Liver (tissue), 9 donors: ENCODE data around the gene CHN2. TPM values are rescaled to one million over a fixed set of nuclear protein-coding genes. Genes with fewer than 3 reads are reported as not detected.

Source experiments
- DNase-seq: peaks from one replicate; pipeline ENCODE4 v3.0.0-alpha.2; 2017; ENCODE audit warnings: low spot score
- H3K27ac ChIP-seq, 2 donors: one replicate each; pipeline ENCODE4 v1.7.0; 2013; ENCODE audit warnings: inconsistent platforms in 2 of 2, low read length in 2 of 2, control low read depth in 1 of 2, low read depth in 1 of 2, mild to moderate bottlenecking in 1 of 2
- H3K27me3 ChIP-seq, 4 donors: one replicate each; pipeline versions ENCODE4 v1.6.1 to v1.7.0; 2013; ENCODE audit warnings: low read length in 3 of 4, inconsistent platforms in 1 of 4, mild to moderate bottlenecking in 1 of 4, moderate library complexity in 1 of 4; ENCODE audit not compliant: control insufficient read depth in 4 of 4, insufficient read depth in 4 of 4
- H3K36me3 ChIP-seq, 4 donors: one replicate each; pipeline versions ENCODE4 v1.6.1 to v1.7.0; 2013; ENCODE audit warnings: low read length in 3 of 4, mild to moderate bottlenecking in 3 of 4, low read depth in 1 of 4, moderate library complexity in 1 of 4; ENCODE audit not compliant: control insufficient read depth in 4 of 4, insufficient read depth in 3 of 4
- H3K4me1 ChIP-seq, 4 donors: one replicate each; pipeline versions ENCODE4 v1.6.1 to v1.7.0; 2013; ENCODE audit warnings: low read length in 3 of 4, mild to moderate bottlenecking in 3 of 4, moderate library complexity in 1 of 4; ENCODE audit not compliant: control insufficient read depth in 4 of 4, insufficient read depth in 4 of 4
- H3K4me3 ChIP-seq, 3 donors: one replicate each; pipeline versions ENCODE4 v1.6.1 to v1.7.0; 2013; ENCODE audit warnings: low read length in 3 of 3, control low read depth in 1 of 3, low read depth in 1 of 3, mild to moderate bottlenecking in 1 of 3
- H3K9ac ChIP-seq, 2 donors: one replicate each; pipeline ENCODE4 v1.7.0; 2013; ENCODE audit warnings: low read length in 2 of 2, mild to moderate bottlenecking in 2 of 2, moderate library complexity in 2 of 2, control low read depth in 1 of 2, low read depth in 1 of 2
- H3K9me3 ChIP-seq, 4 donors: one replicate each; pipeline versions ENCODE4 v1.6.1 to v1.7.0; 2013; ENCODE audit warnings: low read length in 3 of 4; ENCODE audit not compliant: control insufficient read depth in 4 of 4
- EGR1 ChIP-seq, 2 donors: IDR thresholded peaks; 2 replicates each; pipeline ENCODE4 v1.6.1; 2016 to 2018; ENCODE audit warnings: antibody characterized with exemption in 2 of 2, low read depth in 2 of 2
- FOXA1 ChIP-seq: IDR thresholded peaks from 2 replicates; pipeline ENCODE4 v1.6.1; 2016; ENCODE audit warnings: antibody characterized with exemption
- FOXA2 ChIP-seq: IDR thresholded peaks from 2 replicates; pipeline ENCODE4 v1.6.1; 2016; ENCODE audit warnings: antibody characterized with exemption
- GABPA ChIP-seq, 2 donors: IDR thresholded peaks in 1 of 2; conservative IDR thresholded peaks in 1 of 2; 2 replicates each; pipeline ENCODE4 v1.6.1; 2016; ENCODE audit warnings: antibody characterized with exemption in 2 of 2, mild to moderate bottlenecking in 1 of 2, moderate library complexity in 1 of 2
- HNF4A ChIP-seq, 2 donors: conservative IDR thresholded peaks; 2 replicates each; pipeline ENCODE4 v1.6.1; 2016; ENCODE audit warnings: antibody characterized with exemption in 2 of 2, mild to moderate bottlenecking in 2 of 2
- HNF4G ChIP-seq: IDR thresholded peaks from 2 replicates; pipeline ENCODE4 v1.6.1; 2016; ENCODE audit warnings: antibody characterized with exemption
- JUND ChIP-seq, 2 donors: IDR thresholded peaks; 2 replicates each; pipeline ENCODE4 v1.6.1; 2016; ENCODE audit warnings: antibody characterized with exemption in 2 of 2
- NR2F2 ChIP-seq: IDR thresholded peaks from 2 replicates; pipeline ENCODE4 v1.6.1; 2016; ENCODE audit warnings: antibody characterized with exemption
- RAD21 ChIP-seq, 2 donors: IDR thresholded peaks; 2 replicates each; pipeline ENCODE4 v1.6.1; 2016; ENCODE audit warnings: antibody characterized with exemption in 2 of 2, mild to moderate bottlenecking in 2 of 2
- RXRA ChIP-seq, 2 donors: IDR thresholded peaks; 2 replicates each; pipeline ENCODE4 v1.6.1; 2017 to 2018; ENCODE audit warnings: antibody characterized with exemption in 2 of 2, mild to moderate bottlenecking in 1 of 2
- SP1 ChIP-seq: IDR thresholded peaks from 2 replicates; pipeline ENCODE4 v1.6.1; 2018; ENCODE audit warnings: antibody characterized with exemption, mild to moderate bottlenecking
- TAF1 ChIP-seq: conservative IDR thresholded peaks from 2 replicates; pipeline ENCODE4 v1.6.1; 2016; ENCODE audit warnings: antibody characterized with exemption, mild to moderate bottlenecking
- YY1 ChIP-seq: IDR thresholded peaks from 2 replicates; pipeline ENCODE4 v1.6.1; 2016; ENCODE audit warnings: antibody characterized with exemption, mild to moderate bottlenecking
- WGBS: extraction: QIAGEN DNeasy Blood & Tissue Kit; methylation state at CpG from one replicate; pipeline ENCODE4 v1.1.7; 2013; 5-methylcytosine and 5-hydroxymethylcytosine counted together
- polyA plus RNA-seq, 2 donors: library from polyadenylated mRNA; stranded (reverse) in 1 of 2; unstranded in 1 of 2; fragments of 200-250 nt in 1 of 2; fragments of >200 nt in 1 of 2; fragmentation: Nextera tagmentation in 1 of 2; extraction: Ambion mirVana in 1 of 2; gene quantifications; one replicate each; pipeline versions ENCODE4 v1.2.1 to v1.2.3, GENCODE V29; 2013 to 2015
- total RNA-seq, 2 donors: library from RNA; depleted of rRNA; stranded (reverse); fragments of >200 nt; gene quantifications; one replicate each; pipeline ENCODE4 v1.2.3, GENCODE V29; 2014
- TF ChIP-seq, protein P1 (sequence below): fragments of 150-350 bp; IDR thresholded peaks from 2 replicates; pipeline ENCODE4 v1.5.1; 2017; ENCODE audit warnings: improper control_type of control experiment, low read depth, low read length; ENCODE audit not compliant: missing input control
- TF ChIP-seq, protein P2 (sequence below): IDR thresholded peaks from 2 replicates; pipeline ENCODE4 v1.6.1; 2016; ENCODE audit warnings: antibody characterized with exemption
- TF ChIP-seq, protein P3 (sequence below): IDR thresholded peaks from 2 replicates; pipeline ENCODE4 v1.6.1; 2016; ENCODE audit warnings: antibody characterized with exemption
- TF ChIP-seq, protein P4 (sequence below): IDR thresholded peaks from 2 replicates; pipeline ENCODE4 v1.6.1; 2016; ENCODE audit warnings: antibody characterized with exemption, mild to moderate bottlenecking
- TF ChIP-seq, protein P5 (sequence below): IDR thresholded peaks from 2 replicates; pipeline ENCODE4 v1.6.1; 2016; ENCODE audit warnings: antibody characterized with exemption
- donor health status: healthy.
- donor health status: healthy.
- donor health status: healthy.
- donor health status: healthy.
- donor health status: healthy.

Gene CHN2
- total and polyA plus RNA-seq, 4 donors = 8.3 to 25.4 (median 17.8) TPM

DNA sequence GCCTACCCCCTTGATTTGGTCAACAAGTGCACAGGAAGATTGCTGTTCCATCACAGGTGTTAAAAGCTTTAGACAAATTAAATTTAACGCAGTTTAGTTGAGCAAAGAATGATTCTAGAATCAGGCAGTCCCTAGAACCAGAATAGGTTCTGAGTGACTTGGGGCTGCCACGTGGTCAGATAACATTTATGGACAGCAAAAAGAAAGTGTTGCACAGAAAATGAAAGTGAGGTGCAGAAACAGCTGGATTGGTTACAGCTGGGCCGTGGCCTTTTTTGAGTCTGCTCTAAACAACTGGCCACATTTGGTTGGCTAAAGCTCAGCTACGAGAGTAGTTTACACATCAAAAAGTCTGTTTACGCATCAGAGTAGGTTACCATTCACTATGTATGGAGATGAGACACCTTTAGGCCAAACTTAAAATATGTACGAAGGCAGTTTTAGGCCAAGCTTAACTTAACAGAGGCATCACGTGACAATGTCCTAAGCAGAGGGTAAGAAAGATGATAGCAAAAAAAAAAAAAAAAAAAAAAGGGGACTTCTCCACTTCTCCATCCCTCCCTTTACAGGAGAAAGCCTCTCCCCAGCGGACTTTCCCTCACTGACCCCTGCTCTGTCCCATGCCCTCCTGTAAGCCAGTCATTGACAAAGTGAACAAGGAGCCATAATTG is 235.8 kb downstream of the CHN2 start:
- H3K9ac ChIP-seq = no peak overlapping the region
- H3K4me1 ChIP-seq = no peaks in the 10 kb centered on the region
- no peak overlapping the region for H3K4me3 ChIP-seq
- no peaks in the 10 kb centered on the region for H3K9me3 ChIP-seq
- WGBS = 89% methylated on average over 8 of the region's 8 CpGs
- TF ChIP-seq HNF4G (no peak), SP1 (no peak), YY1 (no peak), EGR1 (IDR thresholded peaks at IDR 0.05; ENCODE audit: low read depth in 2 of 2) (no peak), HNF4A (conservative IDR thresholded peaks at IDR 0.05) (no peak), TAF1 (no peak), GABPA (IDR thresholded peaks at IDR 0.05 in 1 of 2, conservative IDR thresholded peaks at IDR 0.05 in 1 of 2) (no peak), FOXA1 (no peak), RAD21 (IDR thresholded peaks at IDR 0.05) (no peak), JUND (IDR thresholded peaks at IDR 0.05) (no peak), RXRA (IDR thresholded peaks at IDR 0.05) (no peak), FOXA2 (no peak)
- TF ChIP-seq, protein P1, sequence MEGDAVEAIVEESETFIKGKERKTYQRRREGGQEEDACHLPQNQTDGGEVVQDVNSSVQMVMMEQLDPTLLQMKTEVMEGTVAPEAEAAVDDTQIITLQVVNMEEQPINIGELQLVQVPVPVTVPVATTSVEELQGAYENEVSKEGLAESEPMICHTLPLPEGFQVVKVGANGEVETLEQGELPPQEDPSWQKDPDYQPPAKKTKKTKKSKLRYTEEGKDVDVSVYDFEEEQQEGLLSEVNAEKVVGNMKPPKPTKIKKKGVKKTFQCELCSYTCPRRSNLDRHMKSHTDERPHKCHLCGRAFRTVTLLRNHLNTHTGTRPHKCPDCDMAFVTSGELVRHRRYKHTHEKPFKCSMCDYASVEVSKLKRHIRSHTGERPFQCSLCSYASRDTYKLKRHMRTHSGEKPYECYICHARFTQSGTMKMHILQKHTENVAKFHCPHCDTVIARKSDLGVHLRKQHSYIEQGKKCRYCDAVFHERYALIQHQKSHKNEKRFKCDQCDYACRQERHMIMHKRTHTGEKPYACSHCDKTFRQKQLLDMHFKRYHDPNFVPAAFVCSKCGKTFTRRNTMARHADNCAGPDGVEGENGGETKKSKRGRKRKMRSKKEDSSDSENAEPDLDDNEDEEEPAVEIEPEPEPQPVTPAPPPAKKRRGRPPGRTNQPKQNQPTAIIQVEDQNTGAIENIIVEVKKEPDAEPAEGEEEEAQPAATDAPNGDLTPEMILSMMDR = no peak
- TF ChIP-seq, protein P2, sequence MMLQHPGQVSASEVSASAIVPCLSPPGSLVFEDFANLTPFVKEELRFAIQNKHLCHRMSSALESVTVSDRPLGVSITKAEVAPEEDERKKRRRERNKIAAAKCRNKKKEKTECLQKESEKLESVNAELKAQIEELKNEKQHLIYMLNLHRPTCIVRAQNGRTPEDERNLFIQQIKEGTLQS = no peak
- TF ChIP-seq, protein P3, sequence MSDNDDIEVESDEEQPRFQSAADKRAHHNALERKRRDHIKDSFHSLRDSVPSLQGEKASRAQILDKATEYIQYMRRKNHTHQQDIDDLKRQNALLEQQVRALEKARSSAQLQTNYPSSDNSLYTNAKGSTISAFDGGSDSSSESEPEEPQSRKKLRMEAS = no peak
- TF ChIP-seq, protein P4, sequence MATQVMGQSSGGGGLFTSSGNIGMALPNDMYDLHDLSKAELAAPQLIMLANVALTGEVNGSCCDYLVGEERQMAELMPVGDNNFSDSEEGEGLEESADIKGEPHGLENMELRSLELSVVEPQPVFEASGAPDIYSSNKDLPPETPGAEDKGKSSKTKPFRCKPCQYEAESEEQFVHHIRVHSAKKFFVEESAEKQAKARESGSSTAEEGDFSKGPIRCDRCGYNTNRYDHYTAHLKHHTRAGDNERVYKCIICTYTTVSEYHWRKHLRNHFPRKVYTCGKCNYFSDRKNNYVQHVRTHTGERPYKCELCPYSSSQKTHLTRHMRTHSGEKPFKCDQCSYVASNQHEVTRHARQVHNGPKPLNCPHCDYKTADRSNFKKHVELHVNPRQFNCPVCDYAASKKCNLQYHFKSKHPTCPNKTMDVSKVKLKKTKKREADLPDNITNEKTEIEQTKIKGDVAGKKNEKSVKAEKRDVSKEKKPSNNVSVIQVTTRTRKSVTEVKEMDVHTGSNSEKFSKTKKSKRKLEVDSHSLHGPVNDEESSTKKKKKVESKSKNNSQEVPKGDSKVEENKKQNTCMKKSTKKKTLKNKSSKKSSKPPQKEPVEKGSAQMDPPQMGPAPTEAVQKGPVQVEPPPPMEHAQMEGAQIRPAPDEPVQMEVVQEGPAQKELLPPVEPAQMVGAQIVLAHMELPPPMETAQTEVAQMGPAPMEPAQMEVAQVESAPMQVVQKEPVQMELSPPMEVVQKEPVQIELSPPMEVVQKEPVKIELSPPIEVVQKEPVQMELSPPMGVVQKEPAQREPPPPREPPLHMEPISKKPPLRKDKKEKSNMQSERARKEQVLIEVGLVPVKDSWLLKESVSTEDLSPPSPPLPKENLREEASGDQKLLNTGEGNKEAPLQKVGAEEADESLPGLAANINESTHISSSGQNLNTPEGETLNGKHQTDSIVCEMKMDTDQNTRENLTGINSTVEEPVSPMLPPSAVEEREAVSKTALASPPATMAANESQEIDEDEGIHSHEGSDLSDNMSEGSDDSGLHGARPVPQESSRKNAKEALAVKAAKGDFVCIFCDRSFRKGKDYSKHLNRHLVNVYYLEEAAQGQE = no peak
- no peaks in the 10 kb centered on the region for H3K36me3 ChIP-seq
- no peaks in the 10 kb centered on the region for H3K27me3 ChIP-seq
- no peak overlapping the region for H3K27ac ChIP-seq
- no peak for DNase-seq

DNA sequence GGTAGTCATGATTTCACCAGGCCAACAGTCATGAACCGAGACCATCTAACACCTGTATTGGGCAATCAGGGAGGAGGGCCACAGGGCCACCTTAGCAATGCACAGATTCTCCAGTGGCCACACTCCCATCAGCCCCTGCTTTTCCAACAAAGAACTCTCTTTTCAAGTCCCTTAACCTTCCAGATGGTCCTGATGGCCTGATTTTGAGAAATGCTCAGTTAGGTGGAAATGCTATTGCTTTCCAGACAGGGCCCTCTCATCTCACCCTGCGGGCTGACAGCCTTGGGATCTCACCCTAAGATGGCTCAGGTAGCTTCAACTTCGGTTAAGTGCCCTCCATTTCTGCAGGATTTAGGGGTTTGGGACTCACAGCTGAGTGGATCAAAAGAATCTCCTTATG is 237.1 kb downstream of the CHN2 start:
- Histone ChIP-seq H3K4me3 (no peak overlapping the region), H3K9me3 (no peaks in the 10 kb centered on the region), H3K27me3 (no peaks in the 10 kb centered on the region), H3K27ac (no peak overlapping the region), H3K4me1 (no peaks in the 10 kb centered on the region), H3K36me3 (no peaks in the 10 kb centered on the region), H3K9ac (no peak overlapping the region)
- WGBS = 97% methylated on average over 3 of the region's 3 CpGs
- TF ChIP-seq HNF4G (no peak), HNF4A (conservative IDR thresholded peaks at IDR 0.05) (no peak), SP1 (no peak), GABPA (IDR thresholded peaks at IDR 0.05 in 1 of 2, conservative IDR thresholded peaks at IDR 0.05 in 1 of 2) (no peak), JUND (IDR thresholded peaks at IDR 0.05) (no peak), EGR1 (IDR thresholded peaks at IDR 0.05; ENCODE audit: low read depth in 2 of 2) (no peak), FOXA2 (no peak), YY1 (no peak), NR2F2 (no peak), TAF1 (no peak)
- TF ChIP-seq, protein P4 = no peak
- TF ChIP-seq, protein P5, sequence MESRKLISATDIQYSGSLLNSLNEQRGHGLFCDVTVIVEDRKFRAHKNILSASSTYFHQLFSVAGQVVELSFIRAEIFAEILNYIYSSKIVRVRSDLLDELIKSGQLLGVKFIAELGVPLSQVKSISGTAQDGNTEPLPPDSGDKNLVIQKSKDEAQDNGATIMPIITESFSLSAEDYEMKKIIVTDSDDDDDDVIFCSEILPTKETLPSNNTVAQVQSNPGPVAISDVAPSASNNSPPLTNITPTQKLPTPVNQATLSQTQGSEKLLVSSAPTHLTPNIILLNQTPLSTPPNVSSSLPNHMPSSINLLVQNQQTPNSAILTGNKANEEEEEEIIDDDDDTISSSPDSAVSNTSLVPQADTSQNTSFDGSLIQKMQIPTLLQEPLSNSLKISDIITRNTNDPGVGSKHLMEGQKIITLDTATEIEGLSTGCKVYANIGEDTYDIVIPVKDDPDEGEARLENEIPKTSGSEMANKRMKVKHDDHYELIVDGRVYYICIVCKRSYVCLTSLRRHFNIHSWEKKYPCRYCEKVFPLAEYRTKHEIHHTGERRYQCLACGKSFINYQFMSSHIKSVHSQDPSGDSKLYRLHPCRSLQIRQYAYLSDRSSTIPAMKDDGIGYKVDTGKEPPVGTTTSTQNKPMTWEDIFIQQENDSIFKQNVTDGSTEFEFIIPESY = no peak
- TF ChIP-seq, protein P3 = no peak
- TF ChIP-seq, protein P2 = no peak
- DNase-seq = no peak
